ENCODE data around the gene BCDIN3D. TPM values are rescaled to one million over a fixed set of nuclear protein-coding genes. Genes with fewer than 3 reads are reported as not detected.

Gene BCDIN3D
- total and polyA plus RNA-seq, 2 of the 8 experiments (the other 6 are each of a cell fraction or from before 2014, with no cell fraction given): 1.6 to 2.4 TPM

- 99% methylated on average over 7 of the region's 11 CpGs; no CpG with 5 or more reads in 1 of the 2 experiments for WGBS, 2 experiments (ENCODE audit: extremely low coverage in 1 of 2, insufficient coverage in 1 of 2, insufficient read length in 1 of 2, insufficient replicate concordance in 2 of 2, low coverage in 1 of 2, low lambda C conversion rate in 2 of 2, missing lambda C conversion rate in 1 of 2)
- H2AFZ ChIP-seq (ENCODE audit: low read length): no peak overlapping the region
- H3K23me2 ChIP-seq (ENCODE audit: low read depth, low read length): no peaks in the 10 kb centered on the region
- no peak overlapping the region for H3K4ac ChIP-seq (replicated peaks; ENCODE audit: insufficient read length, low read depth, low read length)
- H3K23ac ChIP-seq (ENCODE audit: insufficient read length): no peak overlapping the region
- H4K5ac ChIP-seq (ENCODE audit: insufficient read length, low read depth, low read length): no peak overlapping the region
- no peak overlapping the region for H3K4me2 ChIP-seq (ENCODE audit: insufficient read depth in 1 of 2, low read depth in 2 of 2, low read length in 2 of 2)
- H3K27me3 ChIP-seq (replicated peaks in 1 of 4; ENCODE audit: control insufficient read depth in 3 of 4, extremely low read depth in 1 of 4, insufficient read depth in 3 of 4, low read length in 3 of 4): no peaks in the 10 kb centered on the region
- H2BK20ac ChIP-seq (ENCODE audit: low read length): no peak overlapping the region
- H3K4me3 ChIP-seq (ENCODE audit: extremely low read depth in 1 of 4, insufficient read depth in 2 of 4, low read depth in 3 of 4, low read length in 4 of 4): no peak overlapping the region
- H2AK5ac ChIP-seq (ENCODE audit: low read depth, low read length): no peak overlapping the region
- no peak overlapping the region for H3K27ac ChIP-seq (ENCODE audit: low read depth, low read length)
- no peak overlapping the region for H3K56ac ChIP-seq (replicated peaks; ENCODE audit: insufficient read length, low read depth, low read length)
- FAIRE-seq (no peak), DNase-seq (ENCODE audit: low read depth in 1 of 2, low spot score in 2 of 2) (no peak)
- H3K14ac ChIP-seq (ENCODE audit: insufficient read length): no peak overlapping the region
- ChIA-PET POLR2A (ENCODE audit: partially characterized antibody) (interaction anchor here (0.8 to 1.8 kb wide), 6 partner anchors 7 to 47 kb away, joined by 3 to 6 read pairs (median 4); no protein-coding TSS in a partner anchor), CTCF (ENCODE audit: partially characterized antibody) (interaction anchor here (1.0 to 8.1 kb wide), 7 partner anchors 8 to 153 kb away, joined by 3 to 54 read pairs (median 6); no protein-coding TSS in a partner anchor)
- H2BK15ac ChIP-seq (ENCODE audit: low read length): no peak overlapping the region
- H3K79me2 ChIP-seq (ENCODE audit: control insufficient read depth in 1 of 2, insufficient read depth in 2 of 2, low read length in 2 of 2): no peaks in the 10 kb centered on the region
- no peak overlapping the region for H2BK120ac ChIP-seq (replicated peaks; ENCODE audit: low read depth, low read length)
- H3K4me1 ChIP-seq (replicated peaks in 1 of 4; ENCODE audit: control insufficient read depth in 3 of 4, insufficient read depth in 4 of 4, low read length in 3 of 4): peaks cover 0 to 4% (median 0%) of the 10 kb centered on the region in 4 experiments; a peak in 2 of 7 replicates
- no peak overlapping the region for H3K18ac ChIP-seq (ENCODE audit: extremely low read depth, low read length)
- H3K9ac ChIP-seq (replicated peaks in 1 of 4; ENCODE audit: extremely low read depth in 1 of 4, low read depth in 3 of 4, low read length in 3 of 4): no peak overlapping the region
- H3K36me3 ChIP-seq (ENCODE audit: control insufficient read depth in 2 of 4, insufficient read depth in 4 of 4, low read length in 3 of 4): peaks cover 0 to 15% (median 8%) of the 10 kb centered on the region in 4 experiments; a peak in 5 of 8 replicates
- H2BK5ac ChIP-seq (ENCODE audit: low read depth, low read length): no peak overlapping the region
- no peaks in the 10 kb centered on the region for H3K9me3 ChIP-seq (ENCODE audit: insufficient read depth in 2 of 2, low read depth in 1 of 2, low read length in 1 of 2)
- peaks cover 0 to 8% of the 10 kb centered on the region in 2 experiments for H4K20me1 ChIP-seq (replicated peaks in 1 of 2; ENCODE audit: control insufficient read depth in 1 of 2, insufficient read depth in 2 of 2, low read length in 2 of 2)
- H3K79me1 ChIP-seq (ENCODE audit: low read depth, low read length): no peaks in the 10 kb centered on the region
- no peak for TF ChIP-seq SIX5 (IDR thresholded peaks at IDR 0.05; ENCODE audit: low read depth, low read length)
- no peak for TF ChIP-seq BRCA1 (IDR thresholded peaks at IDR 0.05; ENCODE audit: low read depth, low read length)
- no peak overlapping the region for H4K8ac ChIP-seq (ENCODE audit: extremely low read depth, insufficient read depth, low read length)
- no peak overlapping the region for H2BK12ac ChIP-seq (ENCODE audit: low read depth, low read length)
- no peak overlapping the region for H4K91ac ChIP-seq (replicated peaks; ENCODE audit: insufficient read length, low read length)
Observed at GRCh38 chr12:49792976-49793580, 49.8 kb downstream of the BCDIN3D start.

Data from H1 (cell line).